HK-2 (cell line): ENCODE measurements around the gene GSTM3.
"Not testable (repeated sequence)": the region's sequence is repeated elsewhere in the genome, so short reads cannot be mapped to it uniquely, and the experiment has no call there.

ENCODE experiments used
- DNase-seq: peaks from one replicate; pipeline ENCODE4 v3.0.0-alpha.2; 2018; ENCODE audit not compliant: unreplicated experiment

GSTM3 gene

GRCh38 chr1:109762039-109762585 lies 21.3 kb upstream of the GSTM3 start:
- no peak for DNase-seq

GRCh38 chr1:109761227-109762038 lies 20.6 kb upstream of the GSTM3 start:
- DNase-seq = no peak

GRCh38 chr1:109760581-109761226 lies 19.9 kb upstream of the GSTM3 start:
- no peak for DNase-seq

GRCh38 chr1:109759513-109760334 lies 18.9 kb upstream of the GSTM3 start:
- no peak for DNase-seq

- DNase-seq = no peak
Observed at GRCh38 chr1:109757936-109758786, 17.3 kb upstream of the GSTM3 start.

- no peak for DNase-seq
Observed at GRCh38 chr1:109756848-109757521, 16.1 kb upstream of the GSTM3 start.

- not testable (repeated sequence) for DNase-seq
Observed at GRCh38 chr1:109756325-109756724, 15.5 kb upstream of the GSTM3 start.

- no peak for DNase-seq
Observed at GRCh38 chr1:109754738-109755137, 13.9 kb upstream of the GSTM3 start.

- DNase-seq = no peak
Observed at GRCh38 chr1:109751531-109752260, 10.9 kb upstream of the GSTM3 start.

GRCh38 chr1:109750920-109751319 lies 10.1 kb upstream of the GSTM3 start:
- DNase-seq = no peak

GRCh38 chr1:109750241-109750882 lies 9.5 kb upstream of the GSTM3 start:
- DNase-seq = no peak

GRCh38 chr1:109749221-109749620 lies 8.4 kb upstream of the GSTM3 start:
- DNase-seq = no peak

- not testable (repeated sequence) for DNase-seq
Observed at GRCh38 chr1:109748311-109748710, 7.5 kb upstream of the GSTM3 start.

- peak; percentile 75 for DNase-seq
Observed at GRCh38 chr1:109739738-109740614, 862 bp downstream of the GSTM3 start.

- no peak for DNase-seq
Observed at GRCh38 chr1:109733236-109733870, 7.5 kb downstream of the GSTM3 start.

- DNase-seq = no peak
Observed at GRCh38 chr1:109732390-109732881, 8.4 kb downstream of the GSTM3 start.

- no peak for DNase-seq
Observed at GRCh38 chr1:109730666-109731065, 10.2 kb downstream of the GSTM3 start.

GRCh38 chr1:109728870-109729269 lies 12.0 kb downstream of the GSTM3 start:
- DNase-seq = no peak
